Omental fat pad (tissue), 4 donors: ENCODE measurements around the gene GBE1. TPM values are rescaled to one million over a fixed set of nuclear protein-coding genes. Genes with fewer than 3 reads are reported as not detected.

Experiments
- ATAC-seq: fragments of 150-250 bp; one replicate; pipeline ENCODE4 v1.9.1; 2016; ENCODE audit warnings: mild to moderate bottlenecking, moderate library complexity; ENCODE audit not compliant: low FRiP score
- DNase-seq: peaks from one replicate; pipeline ENCODE4 v3.0.0-alpha.2; 2019; ENCODE audit warnings: low spot score
- small RNA-seq: library from RNA; depleted of rRNA; stranded (forward); fragments of <200 nt; gene quantifications from one replicate; pipeline ENCODE3, GENCODE V24; 2016
- total RNA-seq, 4 donors: library from RNA; depleted of rRNA; stranded (reverse); fragments of >200 nt; gene quantifications; one replicate each; pipeline ENCODE4 v1.1.0, GENCODE V29; 2016
- TF ChIP-seq, protein P1 (sequence below), 3 donors: fragments of 450-650 bp; IDR thresholded peaks; one replicate each; pipeline ENCODE4 v1.5.1; 2016 to 2017; ENCODE audit warnings: antibody characterized with exemption in 3 of 3, mild to moderate bottlenecking in 3 of 3, moderate library complexity in 2 of 3

The GBE1 gene
- total RNA-seq, 4 donors from 2014 or later: 101 to 140 (median 118) TPM

GRCh38 chr3:81443457-81443782, 318.0 kb downstream of the GBE1 start:
- TF ChIP-seq, protein P1, sequence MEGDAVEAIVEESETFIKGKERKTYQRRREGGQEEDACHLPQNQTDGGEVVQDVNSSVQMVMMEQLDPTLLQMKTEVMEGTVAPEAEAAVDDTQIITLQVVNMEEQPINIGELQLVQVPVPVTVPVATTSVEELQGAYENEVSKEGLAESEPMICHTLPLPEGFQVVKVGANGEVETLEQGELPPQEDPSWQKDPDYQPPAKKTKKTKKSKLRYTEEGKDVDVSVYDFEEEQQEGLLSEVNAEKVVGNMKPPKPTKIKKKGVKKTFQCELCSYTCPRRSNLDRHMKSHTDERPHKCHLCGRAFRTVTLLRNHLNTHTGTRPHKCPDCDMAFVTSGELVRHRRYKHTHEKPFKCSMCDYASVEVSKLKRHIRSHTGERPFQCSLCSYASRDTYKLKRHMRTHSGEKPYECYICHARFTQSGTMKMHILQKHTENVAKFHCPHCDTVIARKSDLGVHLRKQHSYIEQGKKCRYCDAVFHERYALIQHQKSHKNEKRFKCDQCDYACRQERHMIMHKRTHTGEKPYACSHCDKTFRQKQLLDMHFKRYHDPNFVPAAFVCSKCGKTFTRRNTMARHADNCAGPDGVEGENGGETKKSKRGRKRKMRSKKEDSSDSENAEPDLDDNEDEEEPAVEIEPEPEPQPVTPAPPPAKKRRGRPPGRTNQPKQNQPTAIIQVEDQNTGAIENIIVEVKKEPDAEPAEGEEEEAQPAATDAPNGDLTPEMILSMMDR (IDR thresholded peaks at IDR 0.05): no peak
- ATAC-seq (no peak), DNase-seq (no peak)

DNA sequence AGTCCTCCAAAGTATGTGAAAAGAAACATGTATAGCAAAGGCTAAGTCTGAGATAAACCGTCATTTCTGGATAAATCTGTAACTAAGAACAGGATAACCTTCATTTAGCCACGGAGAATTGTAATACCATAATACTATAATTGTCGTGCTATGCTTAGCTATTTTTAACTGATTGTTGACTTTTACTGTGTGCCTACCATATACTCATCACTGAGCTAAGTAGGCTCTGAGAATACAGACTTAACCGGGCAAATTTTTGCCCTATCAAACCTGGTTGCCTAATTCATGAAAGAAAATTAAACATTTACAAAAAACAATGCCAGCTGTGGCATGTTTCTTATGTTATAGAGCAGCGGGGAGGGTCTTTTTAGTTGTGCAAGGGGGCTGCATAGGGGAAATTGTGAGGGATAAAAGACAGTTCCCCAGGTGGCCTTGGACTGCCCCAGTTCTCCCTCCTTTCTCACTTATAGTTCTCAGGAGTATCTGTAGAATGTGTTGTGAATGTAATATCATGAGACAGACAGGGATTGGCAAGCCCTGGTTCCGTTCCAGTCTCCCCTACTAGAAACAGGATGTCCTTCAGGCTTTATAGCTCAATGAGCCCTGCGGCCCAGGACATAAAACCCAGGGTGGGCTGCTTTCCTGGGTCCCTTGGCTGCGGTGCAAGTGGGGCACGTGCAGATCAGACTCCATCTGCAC, 318.5 kb downstream of the GBE1 start:
- no peak for DNase-seq
- no peak for ATAC-seq
- TF ChIP-seq, protein P1 (IDR thresholded peaks at IDR 0.05): no peak

GRCh38 chr3:81440661-81441060, 320.8 kb downstream of the GBE1 start:
- ATAC-seq (no peak), DNase-seq (no peak)
- TF ChIP-seq, protein P1 (IDR thresholded peaks at IDR 0.05): no peak

Small RNA genes lying within 50 kb of the gene (small RNA-seq; reads per million reads assigned to genes)
- gene AC017015.1: not detected
- not detected for gene RNU2-28P
